Measurements from ENCODE around the gene HDHD2.
A peak's percentile ranks its signal among the peaks of the same experiment; 100 is the strongest.
"Not testable (repeated sequence)": the region's sequence is repeated elsewhere in the genome, so short reads cannot be mapped to it uniquely, and the experiment has no call there.

HDHD2 gene, protein sequence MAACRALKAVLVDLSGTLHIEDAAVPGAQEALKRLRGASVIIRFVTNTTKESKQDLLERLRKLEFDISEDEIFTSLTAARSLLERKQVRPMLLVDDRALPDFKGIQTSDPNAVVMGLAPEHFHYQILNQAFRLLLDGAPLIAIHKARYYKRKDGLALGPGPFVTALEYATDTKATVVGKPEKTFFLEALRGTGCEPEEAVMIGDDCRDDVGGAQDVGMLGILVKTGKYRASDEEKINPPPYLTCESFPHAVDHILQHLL

DNA sequence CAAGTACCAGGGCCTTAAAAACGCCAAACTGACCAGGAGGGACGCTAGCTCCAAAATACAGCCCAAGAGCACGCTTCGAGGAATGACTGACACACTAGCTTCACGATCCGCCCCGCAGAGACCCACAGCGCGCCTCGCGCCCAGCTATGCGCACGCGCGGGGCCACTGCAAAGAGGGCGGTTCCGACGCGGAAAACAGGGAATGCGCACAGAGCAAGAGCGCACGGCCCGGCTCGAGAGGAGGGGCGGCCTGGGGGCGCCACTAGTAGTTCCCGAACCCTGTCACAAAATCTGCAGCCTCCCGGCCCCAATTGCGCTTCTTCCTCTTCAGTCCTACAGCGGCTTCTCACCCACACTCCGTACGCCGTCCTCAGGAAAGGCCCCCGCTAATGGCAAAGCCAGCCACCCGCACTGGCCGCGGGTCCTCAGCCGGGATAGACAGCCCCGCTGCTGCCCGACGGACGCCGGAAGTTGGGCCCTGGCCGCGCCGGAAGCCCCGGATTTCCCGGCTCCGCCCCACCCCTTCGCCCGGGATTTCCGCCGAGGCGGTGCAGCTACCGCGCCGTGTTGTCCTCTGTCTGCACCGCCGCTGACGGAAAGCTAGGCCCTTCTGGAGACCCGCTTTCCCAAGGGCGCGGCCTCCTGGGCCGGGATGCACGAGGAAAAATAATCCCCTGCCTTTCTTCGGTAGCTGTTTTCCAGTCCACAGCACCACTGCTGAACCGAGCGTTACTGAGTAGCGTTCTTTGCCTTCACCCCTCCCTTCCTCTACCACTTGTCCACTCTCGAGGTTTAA is at the start of gene HDHD2:
Gene HDHD2 (minus strand): TSS at position 472 of the 795 bp plus-strand sequence. CDS start 14,061 bp downstream, outside the sequence.
- in situ Hi-C loops (cut with HindIII; ENCODE audit: low pct_ligation_motif_present, low pct_unique_long_range_greater_than_20kb, low sequenced_read_pairs) = no loop called here
- peak; percentile 81 for DNase-seq

DNA sequence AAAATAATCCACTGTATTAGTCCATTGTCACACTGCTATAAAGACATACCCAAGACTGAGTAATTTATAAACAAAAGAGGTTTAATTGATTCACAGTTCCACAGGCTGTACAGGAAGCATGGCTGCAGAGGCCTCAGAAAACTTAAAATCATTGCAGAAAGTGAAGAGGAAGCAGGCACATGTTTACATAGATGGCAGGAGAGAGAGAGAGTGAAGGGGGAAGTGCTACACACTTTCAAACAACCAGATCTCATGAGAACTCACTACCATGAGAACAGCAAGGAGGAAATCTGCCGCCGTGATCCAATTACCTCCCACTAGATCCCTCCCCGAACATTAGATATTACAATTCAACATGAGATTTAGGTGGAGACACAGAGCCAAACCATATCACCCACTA is 45.7 kb upstream of the HDHD2 start:
- in situ Hi-C loops (cut with HindIII; ENCODE audit: low pct_ligation_motif_present, low pct_unique_long_range_greater_than_20kb, low sequenced_read_pairs); DNase-seq: not testable (repeated sequence)

- no peak for DNase-seq
These were observed 41.7 kb upstream of the HDHD2 start for GRCh38 chr18:47191961-47192360.

GRCh38 chr18:47187721-47188120 is 37.4 kb upstream of the HDHD2 start:
- in situ Hi-C loops (cut with HindIII; ENCODE audit: low pct_ligation_motif_present, low pct_unique_long_range_greater_than_20kb, low sequenced_read_pairs) = no loop called here
- DNase-seq = no peak

More at GRCh38 chr18:47191961-47192360, 41.7 kb upstream of the HDHD2 start:
- in situ Hi-C loops (cut with HindIII; ENCODE audit: low pct_ligation_motif_present, low pct_unique_long_range_greater_than_20kb, low sequenced_read_pairs) = no loop called here

DNA sequence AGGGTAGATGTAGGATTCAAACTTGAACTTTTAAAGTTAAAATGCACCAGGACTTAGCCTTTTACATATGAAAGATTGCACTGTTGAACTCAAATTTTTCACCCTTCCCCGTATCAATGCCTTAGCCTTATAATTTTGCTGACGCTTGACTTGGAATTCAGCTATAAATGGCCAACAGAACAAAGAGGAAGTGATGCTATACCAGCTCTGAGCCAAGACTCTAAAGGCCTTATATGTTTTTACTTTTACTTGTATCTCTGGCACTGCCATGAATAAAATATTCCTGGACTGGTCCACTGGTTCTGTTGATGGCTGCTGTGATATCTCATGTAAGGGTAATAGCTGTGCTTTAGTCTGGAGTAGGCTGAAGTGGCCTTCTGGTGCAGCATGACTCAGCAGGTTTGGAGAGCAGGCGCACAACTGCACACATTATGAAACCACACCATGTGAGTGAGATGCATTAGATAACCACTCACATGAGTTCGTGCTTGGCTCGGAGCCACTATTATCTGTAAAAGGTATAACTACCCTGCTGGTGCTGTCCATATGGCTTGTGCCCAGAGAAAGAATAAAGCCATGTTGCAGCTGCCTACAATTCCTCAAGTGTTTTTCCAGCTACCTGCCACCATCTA is 34.2 kb upstream of the HDHD2 start:
- peak; percentile 7 for DNase-seq
- in situ Hi-C loops (cut with HindIII; ENCODE audit: low pct_ligation_motif_present, low pct_unique_long_range_greater_than_20kb, low sequenced_read_pairs) = no loop called here

DNA sequence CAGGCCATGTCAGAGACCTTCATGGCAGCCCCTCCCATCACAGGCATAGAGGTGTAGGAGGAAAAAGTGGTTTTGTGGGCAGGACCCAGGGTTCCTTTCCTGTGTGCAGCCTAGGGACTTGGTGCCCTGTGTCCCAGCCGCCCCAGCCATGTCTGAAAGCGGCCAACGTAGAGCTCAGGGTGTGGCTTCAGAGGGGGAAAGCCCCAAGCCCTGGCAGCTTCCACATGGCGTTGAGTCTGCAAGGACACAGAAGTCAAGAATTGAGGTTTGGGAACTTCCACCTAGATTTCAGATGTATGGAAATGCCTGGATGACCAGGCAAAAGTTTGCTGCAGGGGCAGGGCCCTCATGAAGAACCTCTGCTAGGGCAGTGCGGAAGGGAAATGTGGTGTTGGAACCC is 31.9 kb upstream of the HDHD2 start:
- in situ Hi-C loops (cut with HindIII; ENCODE audit: low pct_ligation_motif_present, low pct_unique_long_range_greater_than_20kb, low sequenced_read_pairs); DNase-seq: not testable (repeated sequence)

DNA sequence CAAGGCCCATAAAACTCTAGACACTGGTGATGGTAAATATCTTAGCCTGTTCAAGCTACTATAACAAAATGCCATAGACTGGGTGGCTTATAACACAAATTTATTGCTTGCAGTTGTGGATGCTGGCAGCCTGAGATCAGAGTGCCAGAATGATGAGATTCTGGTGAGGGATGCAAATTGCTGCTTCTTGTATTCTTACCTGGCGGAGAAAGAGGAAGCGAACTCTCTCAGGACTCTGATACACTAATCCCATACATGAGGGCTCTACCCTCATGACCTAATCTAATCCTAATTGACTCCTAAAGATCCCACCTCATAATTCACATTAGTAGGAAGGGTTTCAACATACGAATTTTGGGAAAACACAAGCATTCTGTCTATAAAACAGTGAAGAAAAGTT is 30.5 kb upstream of the HDHD2 start:
- no peak for DNase-seq
- in situ Hi-C loops (cut with HindIII; ENCODE audit: low pct_ligation_motif_present, low pct_unique_long_range_greater_than_20kb, low sequenced_read_pairs) = no loop called here

GRCh38 chr18:47179520-47179919 is 29.2 kb upstream of the HDHD2 start:
- in situ Hi-C loops (cut with HindIII; ENCODE audit: low pct_ligation_motif_present, low pct_unique_long_range_greater_than_20kb, low sequenced_read_pairs) = no loop called here
- no peak for DNase-seq

- peak; percentile 91 for DNase-seq
- in situ Hi-C loops (cut with HindIII; ENCODE audit: low pct_ligation_motif_present, low pct_unique_long_range_greater_than_20kb, low sequenced_read_pairs) = no loop called here
These were observed 25.7 kb upstream of the HDHD2 start, which contains the start of gene IER3IP1 for GRCh38 chr18:47175898-47176575. TSS of gene IER3IP1 (minus strand) at chr18:47176364. CDS start at chr18:47176277, 87 bp downstream.

DNA sequence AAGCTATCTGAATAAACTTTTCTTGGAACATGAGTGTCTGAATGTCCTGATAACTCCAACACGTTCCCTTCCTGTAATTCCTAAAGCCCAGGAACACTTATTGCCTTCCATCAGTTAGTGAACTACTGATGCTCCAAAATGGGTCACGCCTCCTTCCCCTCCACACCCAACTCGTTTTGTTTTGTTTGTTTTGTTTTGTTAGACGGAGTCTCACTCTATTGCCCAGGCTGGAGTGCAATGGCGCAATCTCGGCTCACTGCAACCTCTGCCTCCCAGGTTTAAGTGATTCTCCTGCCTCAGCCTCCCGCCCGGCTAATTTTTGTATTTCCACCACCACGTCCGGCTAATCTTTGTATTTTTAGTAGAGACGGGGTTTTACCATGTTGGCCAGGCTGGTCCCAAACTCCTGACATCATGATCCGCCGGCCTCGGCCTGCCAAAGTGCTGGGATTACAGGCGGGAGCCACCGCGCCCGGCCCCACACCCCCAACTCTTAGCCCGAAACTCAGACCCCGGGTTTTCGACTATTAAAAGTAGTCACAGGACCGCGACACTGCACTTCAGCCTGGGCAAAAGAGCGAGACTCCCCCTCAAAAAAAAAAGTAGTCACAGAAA is 25.1 kb upstream of the HDHD2 start:
- in situ Hi-C loops (cut with HindIII; ENCODE audit: low pct_ligation_motif_present, low pct_unique_long_range_greater_than_20kb, low sequenced_read_pairs) = no loop called here
- DNase-seq = peak; percentile 5

DNA sequence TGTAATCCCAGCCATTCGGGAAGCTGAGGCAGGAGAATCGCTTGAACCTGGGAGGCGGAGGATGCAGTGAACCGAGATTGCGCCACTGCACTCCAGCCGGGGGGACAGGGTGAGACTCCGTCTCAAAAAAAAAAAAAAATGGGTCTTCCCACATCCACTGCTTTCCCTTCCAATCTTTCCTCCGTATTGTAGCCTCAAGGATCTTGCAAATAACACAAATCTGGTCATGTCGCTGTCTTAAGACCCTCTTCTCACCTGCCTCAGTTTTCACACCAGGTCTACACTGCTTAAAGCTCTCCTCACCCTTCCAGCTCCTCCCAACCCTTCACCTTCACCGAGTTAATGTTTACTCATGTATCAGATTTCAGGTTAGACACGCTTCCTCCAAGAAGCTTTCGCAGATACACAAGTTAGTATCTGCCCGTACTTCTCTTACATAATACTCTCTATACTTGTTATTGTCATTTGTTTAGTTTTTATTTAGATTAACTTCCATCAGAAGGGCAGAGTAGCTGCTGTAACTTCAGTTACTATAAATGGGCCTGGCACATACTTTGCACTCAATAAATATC is 24.3 kb upstream of the HDHD2 start:
- peak; percentile 13 for DNase-seq
- in situ Hi-C loops (cut with HindIII; ENCODE audit: low pct_ligation_motif_present, low pct_unique_long_range_greater_than_20kb, low sequenced_read_pairs) = no loop called here

DNA sequence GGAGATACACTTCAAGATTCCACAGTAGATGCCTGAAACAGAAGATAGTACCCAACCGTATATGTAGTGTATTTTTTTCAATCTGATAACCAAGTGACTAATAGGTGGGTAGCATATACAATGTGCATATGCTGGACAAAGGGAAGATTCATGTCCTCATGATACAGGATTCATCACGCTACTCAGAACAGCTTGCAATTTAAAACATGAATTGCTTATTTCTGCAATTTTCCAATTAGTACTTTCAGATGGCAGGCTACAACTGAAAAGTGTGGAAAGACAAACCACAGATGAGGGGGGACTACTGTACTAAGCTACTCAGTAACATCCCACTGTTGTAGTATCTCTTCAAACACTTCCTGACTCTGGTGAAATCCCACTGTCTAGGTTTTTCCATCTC is 22.2 kb upstream of the HDHD2 start:
- DNase-seq = no peak
- in situ Hi-C loops (cut with HindIII; ENCODE audit: low pct_ligation_motif_present, low pct_unique_long_range_greater_than_20kb, low sequenced_read_pairs) = no loop called here

- no peak for DNase-seq
- in situ Hi-C loops (cut with HindIII; ENCODE audit: low pct_ligation_motif_present, low pct_unique_long_range_greater_than_20kb, low sequenced_read_pairs) = no loop called here
These were observed 18.6 kb upstream of the HDHD2 start for GRCh38 chr18:47168913-47169312.

- no peak for DNase-seq
- in situ Hi-C loops (cut with HindIII; ENCODE audit: low pct_ligation_motif_present, low pct_unique_long_range_greater_than_20kb, low sequenced_read_pairs) = no loop called here
These were observed 18.2 kb upstream of the HDHD2 start for GRCh38 chr18:47168509-47168908.

DNA sequence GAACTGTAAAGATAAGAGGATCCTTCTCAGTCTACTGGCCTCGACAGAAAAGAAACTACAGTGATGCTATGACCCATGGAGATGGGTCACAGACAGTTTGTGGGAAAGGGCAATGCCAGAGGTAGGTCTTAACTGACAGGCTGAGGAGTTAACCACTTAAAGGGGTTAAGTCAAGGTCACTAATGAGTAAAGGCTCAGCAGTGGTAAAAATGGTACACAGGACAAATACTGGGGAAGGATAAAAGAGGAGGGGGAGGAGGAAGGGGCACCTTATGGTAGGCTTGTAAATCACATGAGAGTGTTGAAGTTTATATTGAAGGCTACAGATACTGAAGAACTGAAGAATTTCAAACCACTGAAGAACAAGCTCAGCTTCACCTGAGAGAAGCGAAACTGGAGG is 16.0 kb upstream of the HDHD2 start:
- in situ Hi-C loops (cut with HindIII; ENCODE audit: low pct_ligation_motif_present, low pct_unique_long_range_greater_than_20kb, low sequenced_read_pairs) = no loop called here
- no peak for DNase-seq

DNA sequence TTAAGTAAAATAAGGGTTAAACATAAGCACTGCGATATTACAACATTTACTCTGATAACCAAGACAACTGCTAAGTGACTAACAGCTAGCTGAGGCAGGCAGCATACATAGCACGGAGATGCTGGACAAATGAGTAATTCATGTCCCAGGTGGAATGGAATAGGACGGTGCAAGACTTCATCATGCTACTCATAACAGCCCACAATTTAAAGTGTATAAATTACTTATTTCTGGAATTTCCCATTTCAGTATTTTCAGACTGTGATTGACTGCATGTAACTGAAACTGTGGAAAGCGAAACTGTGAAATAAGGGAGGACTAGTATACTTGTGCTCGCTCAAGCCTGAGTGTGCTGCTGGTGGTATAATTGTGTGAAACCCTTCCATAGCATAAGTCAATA is 12.9 kb upstream of the HDHD2 start:
- peak; percentile 69 for DNase-seq

DNA sequence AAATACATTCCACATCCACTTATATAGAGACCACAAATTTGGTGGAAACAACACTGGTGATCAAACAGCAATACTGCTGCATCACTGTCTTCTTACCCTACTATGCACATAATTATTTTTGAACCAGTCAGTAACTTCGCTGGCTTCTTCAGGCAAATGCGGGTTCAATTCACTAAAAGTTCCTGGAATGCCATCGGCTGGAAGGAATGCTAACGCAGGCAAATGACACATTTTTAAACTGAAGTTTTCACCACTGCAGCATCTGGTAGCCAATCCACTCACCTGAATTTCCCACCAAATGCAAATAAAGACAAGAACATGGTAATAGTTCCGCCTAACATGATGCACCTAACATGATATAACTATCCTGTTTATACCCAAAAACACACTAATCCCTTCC is 10.0 kb upstream of the HDHD2 start:
- no peak for DNase-seq
- in situ Hi-C loops (cut with HindIII; ENCODE audit: low pct_ligation_motif_present, low pct_unique_long_range_greater_than_20kb, low sequenced_read_pairs) = no loop called here

More for the DNA sequence above, 12.9 kb upstream of the HDHD2 start:
- in situ Hi-C loops (cut with HindIII; ENCODE audit: low pct_ligation_motif_present, low pct_unique_long_range_greater_than_20kb, low sequenced_read_pairs) = no loop called here

DNA sequence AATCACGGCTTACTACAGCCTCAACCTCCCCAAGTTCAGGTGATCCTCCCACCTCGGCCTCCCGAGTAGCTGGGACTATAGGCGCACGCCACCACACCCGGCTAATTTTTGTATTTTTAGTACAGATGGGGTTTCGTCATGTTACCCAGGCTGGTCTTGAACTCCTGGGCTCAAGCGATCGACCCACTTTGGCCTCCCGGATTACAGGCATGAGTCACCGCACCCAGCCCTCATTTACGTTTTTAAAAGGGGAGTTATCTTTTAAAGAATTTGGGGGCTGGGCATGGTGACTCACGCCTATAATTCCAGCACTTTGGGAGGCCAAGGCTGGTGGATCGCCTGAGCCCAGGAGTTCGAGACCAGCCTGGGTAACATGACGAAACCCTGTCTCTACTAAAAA is 8.1 kb upstream of the HDHD2 start:
- in situ Hi-C loops (cut with HindIII; ENCODE audit: low pct_ligation_motif_present, low pct_unique_long_range_greater_than_20kb, low sequenced_read_pairs) = not testable (repeated sequence)

More for the DNA sequence above, 8.1 kb upstream of the HDHD2 start:
- not testable (repeated sequence) for DNase-seq

All from ACHN (cell line).